Regular cardiac myocyte (primary cell): ENCODE measurements around the gene SYNE4. TPM values are rescaled to one million over a fixed set of nuclear protein-coding genes. Genes with fewer than 3 reads are reported as not detected.

Experiments
- total RNA-seq: library from RNA; depleted of rRNA; stranded (reverse); fragments of >200 nt; gene quantifications from 2 replicates; pipeline ENCODE4 v1.2.3, GENCODE V29; 2014

The SYNE4 gene
- total RNA-seq = 0.19 and 0.28 TPM in 2 replicates

DNA sequence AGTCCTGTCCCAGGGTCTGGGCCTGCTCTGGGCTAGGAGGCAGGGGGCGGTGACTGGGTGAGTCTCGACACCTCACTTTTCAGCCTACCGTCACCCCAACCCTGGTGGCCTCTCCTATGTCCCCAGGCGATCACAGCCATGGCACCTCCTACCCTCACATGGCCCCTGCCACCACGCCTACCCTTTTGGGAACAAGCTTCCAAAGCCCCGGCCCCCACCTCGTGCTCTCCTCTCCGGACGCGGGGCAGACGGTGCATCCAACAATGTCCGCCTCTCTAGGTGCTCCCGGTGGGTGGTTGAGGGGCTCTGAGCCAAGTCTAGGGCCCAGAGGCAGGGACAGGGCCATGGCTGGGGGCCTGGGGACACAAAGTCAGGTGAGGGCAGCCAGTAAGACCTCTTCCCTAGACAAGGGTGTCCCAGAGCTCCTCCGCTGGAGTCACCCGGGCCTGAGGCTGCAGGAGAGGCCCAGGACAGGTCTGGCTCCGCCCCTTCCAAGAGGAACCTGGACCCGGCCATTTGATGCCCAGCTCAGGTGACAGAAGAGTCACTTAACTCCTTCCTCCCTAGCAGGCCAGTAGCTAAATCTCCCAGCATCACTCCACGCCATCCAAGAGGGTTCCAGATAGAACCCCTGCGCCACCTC, at the start of gene SYNE4:
Gene SYNE4, minus strand, starts transcription at position 478 of the 643 bp plus-strand sequence. Its CDS starts 132 bp downstream, at position 346.

DNA sequence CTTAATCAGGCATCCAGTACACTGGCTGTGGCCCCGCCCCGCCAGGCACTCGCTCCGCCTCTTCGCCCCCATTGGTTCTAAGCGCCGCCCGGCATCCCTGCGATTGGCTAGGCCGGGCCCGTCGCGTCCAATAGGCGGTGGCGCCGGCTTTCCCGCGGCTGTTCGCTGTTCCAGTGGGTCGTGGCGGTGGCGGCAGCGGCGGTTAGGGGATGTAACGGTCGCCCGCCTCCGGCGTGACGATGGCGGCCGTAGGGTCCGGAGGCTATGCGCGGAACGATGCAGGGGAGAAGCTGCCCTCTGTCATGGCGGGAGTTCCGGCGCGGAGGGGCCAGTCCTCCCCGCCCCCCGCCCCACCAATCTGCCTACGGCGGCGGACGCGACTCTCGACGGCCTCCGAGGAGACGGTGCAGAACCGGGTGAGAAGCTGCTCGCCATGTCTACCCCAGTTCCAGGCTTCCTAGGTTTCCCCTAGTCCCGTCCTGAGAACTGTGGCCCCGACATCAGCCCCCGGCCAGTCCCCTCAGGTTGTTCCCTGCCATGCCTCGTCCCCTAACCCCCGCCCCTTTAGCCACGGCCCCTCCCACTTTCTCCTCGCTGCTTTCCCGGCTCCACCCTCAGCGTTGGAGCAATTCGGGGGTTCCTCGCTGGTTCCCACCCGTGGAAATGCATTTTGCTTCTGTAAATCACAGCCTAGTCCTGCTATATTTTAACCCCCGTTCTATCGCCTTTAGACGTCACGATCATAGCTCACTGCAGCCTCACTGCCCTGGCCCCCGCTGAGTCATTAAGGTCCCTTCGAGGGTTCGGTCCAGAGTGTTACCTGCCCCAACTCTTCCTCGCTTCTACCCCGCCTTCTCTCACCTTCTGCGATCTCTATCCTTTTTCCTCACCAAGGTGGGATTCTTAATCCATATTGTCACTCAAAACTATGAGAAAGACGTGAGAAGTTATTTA, 46.4 kb upstream of the SYNE4 start, which contains the start of gene WDR62:
Gene WDR62, plus strand, starts transcription at position 165 of the 954 bp plus-strand sequence. Its CDS starts 75 bp downstream, at position 240.

GRCh38 chr19:36054119-36054732, 45.6 kb upstream of the SYNE4 start, which contains the start of gene THAP8:
Gene THAP8, minus strand, starts transcription at chr19:36054285. Its CDS starts 68 bp downstream, at chr19:36054217.

GRCh38 chr19:36032251-36033104, 23.9 kb upstream of the SYNE4 start, which contains the start of gene CLIP3:
Gene CLIP3, minus strand, starts transcription at chr19:36032873. Its CDS starts 516 bp downstream, at chr19:36032357.

GRCh38 chr19:36014012-36014924, 5.7 kb upstream of the SYNE4 start, which contains the start of gene ALKBH6:
Gene ALKBH6, minus strand, starts transcription at chr19:36014213. Its CDS starts 816 bp downstream, at chr19:36013397.

DNA sequence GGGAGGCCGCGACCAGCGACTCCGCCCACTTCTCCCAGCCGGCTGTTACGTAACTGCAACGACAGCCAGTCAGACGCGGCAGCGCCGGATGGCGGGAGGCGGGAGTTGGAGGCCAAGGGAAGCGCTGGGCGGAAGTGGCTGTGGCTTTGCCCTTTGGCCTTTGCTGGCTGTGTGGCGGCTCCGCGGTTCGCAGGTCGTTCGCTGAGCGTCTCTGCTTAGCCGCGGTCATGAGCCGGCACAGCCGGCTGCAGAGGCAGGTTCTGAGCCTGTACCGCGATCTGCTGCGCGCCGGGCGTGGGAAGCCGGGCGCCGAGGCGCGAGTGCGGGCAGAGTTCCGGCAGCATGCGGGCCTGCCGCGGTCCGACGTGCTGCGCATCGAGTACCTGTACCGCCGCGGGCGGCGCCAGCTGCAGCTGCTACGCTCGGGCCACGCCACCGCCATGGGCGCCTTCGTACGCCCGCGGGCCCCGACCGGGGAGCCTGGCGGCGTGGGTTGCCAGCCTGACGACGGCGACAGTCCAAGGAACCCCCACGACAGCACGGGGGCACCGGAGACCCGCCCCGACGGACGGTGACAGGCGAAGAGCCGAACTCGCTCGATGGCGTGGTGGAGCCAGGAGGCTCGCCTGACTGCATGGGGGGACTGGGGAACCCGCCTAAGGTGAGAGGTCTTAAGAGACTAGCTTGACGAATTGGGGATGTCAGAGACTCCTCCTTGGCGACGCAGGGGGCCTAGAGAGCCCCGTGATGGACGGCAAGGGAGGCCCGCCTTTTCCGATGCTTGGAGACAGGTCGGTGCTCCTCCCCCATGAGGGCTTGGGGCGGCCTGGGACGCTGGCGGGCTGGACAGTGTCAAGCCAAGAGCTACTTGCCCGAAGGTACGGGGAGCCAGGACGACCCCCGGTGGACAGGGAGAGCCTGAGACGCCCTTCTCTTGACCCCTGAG, 13.3 kb downstream of the SYNE4 start, which contains the start of gene SDHAF1:
Gene SDHAF1, plus strand, starts transcription at position 141 of the 946 bp plus-strand sequence. Its CDS starts 87 bp downstream, at position 228.

Other genes with a start within 250 kb of the SYNE4 start
- 1.7 and 2.9 TPM in 2 replicates for gene ARHGAP33, start 233.2 kb downstream of the SYNE4 start, total RNA-seq
- gene PRODH2, start 196.0 kb downstream of the SYNE4 start, total RNA-seq = not detected in 2 replicates
- not detected in 2 replicates for gene NPHS1, start 156.3 kb downstream of the SYNE4 start, total RNA-seq
- 0.28 TPM in 1 of 2 replicates, not detected in the other for gene KIRREL2, start 151.9 kb downstream of the SYNE4 start, total RNA-seq
- gene APLP1, start 140.2 kb downstream of the SYNE4 start, total RNA-seq = 12.7 and 14.8 TPM in 2 replicates
- gene NFKBID, start 108.3 kb downstream of the SYNE4 start, total RNA-seq = 2.0 and 2.5 TPM in 2 replicates
- gene HCST, start 106.3 kb downstream of the SYNE4 start, total RNA-seq = 0.38 and 0.56 TPM in 2 replicates
- gene TYROBP, start 100.5 kb downstream of the SYNE4 start, total RNA-seq = not detected in 2 replicates
- gene LRFN3, start 72.4 kb downstream of the SYNE4 start, total RNA-seq = 1.2 and 2.3 TPM in 2 replicates
- 12.1 and 12.5 TPM in 2 replicates for gene SDHAF1, start 13.6 kb downstream of the SYNE4 start, total RNA-seq
- gene ALKBH6, start 5.4 kb upstream of the SYNE4 start, total RNA-seq = 18.3 and 20.5 TPM in 2 replicates
- 2.5 and 5.4 TPM in 2 replicates for gene CLIP3, start 24.1 kb upstream of the SYNE4 start, total RNA-seq
- gene THAP8, start 45.5 kb upstream of the SYNE4 start, total RNA-seq = 3.3 and 4.5 TPM in 2 replicates
- gene WDR62, start 46.1 kb upstream of the SYNE4 start, total RNA-seq = 0.85 and 8.4 TPM in 2 replicates
- not detected in 2 replicates for gene OVOL3, start 102.3 kb upstream of the SYNE4 start, total RNA-seq
- gene POLR2I, start 106.1 kb upstream of the SYNE4 start, total RNA-seq = 41.7 and 65.2 TPM in 2 replicates
- gene TBCB, start 106.7 kb upstream of the SYNE4 start, total RNA-seq = 179 and 333 TPM in 2 replicates
- gene CAPNS1, start 131.3 kb upstream of the SYNE4 start, total RNA-seq = 198 and 306 TPM in 2 replicates
- 25.4 and 70.5 TPM in 2 replicates for gene COX7A1, start 143.6 kb upstream of the SYNE4 start, total RNA-seq
- gene ZNF565, start 205.9 kb upstream of the SYNE4 start, total RNA-seq = 6.1 and 9.3 TPM in 2 replicates
- gene ZNF146, start 206.3 kb upstream of the SYNE4 start, total RNA-seq = 85.4 and 89.9 TPM in 2 replicates